Adrenal gland (tissue), 5 donors: ENCODE results near the gene CECR2.

Experiments used
- CTCF ChIP-seq, 6 experiments: fragments of 450-650 bp in 4 of 6; fragments of 200-600 bp in 2 of 6; sonication (generic) in 1 of 6; IDR thresholded peaks; 1 replicate in 5 of 6; 2 replicates in 1 of 6; pipeline versions ENCODE4 v1.5.1 to v1.8.0; 2016 to 2021; ENCODE audit warnings: antibody characterized with exemption in 6 of 6, mild to moderate bottlenecking in 2 of 6, moderate library complexity in 1 of 6
- POLR2A ChIP-seq, 2 donors: fragments of 450-650 bp; IDR thresholded peaks; one replicate each; pipeline ENCODE4 v1.6.1; 2017; ENCODE audit warnings: antibody characterized with exemption in 2 of 2, mild to moderate bottlenecking in 2 of 2, moderate library complexity in 1 of 2
- donor health status: DM: no; HTN: no; CAD: no.

- peak; percentile 37 to 82 (median 75) for TF ChIP-seq CTCF (IDR thresholded peaks at IDR 0.05)
- no peak for TF ChIP-seq POLR2A (IDR thresholded peaks at IDR 0.05)
Measured at GRCh38 chr22:17501679-17502285, 132.5 kb downstream of the CECR2 start.
